Measurements from ENCODE around the gene DNAAF8.

DNAAF8 gene

GRCh38 chr16:4729876-4730275, 4.5 kb upstream of the DNAAF8 start:
- Histone ChIP-seq H3K27ac (no peak overlapping the region), H3K27me3 (no peaks in the 10 kb centered on the region), H3K4me1 (ENCODE audit: control insufficient read depth in 1 of 2, insufficient read depth in 1 of 2, low read depth in 1 of 2, low read length in 1 of 2) (peaks cover 12% of the 10 kb centered on the region in 2 experiments), H3K36me3 (peaks cover 13% of the 10 kb centered on the region), H3K4me3 (ENCODE audit: low read depth in 1 of 2, low read length in 1 of 2) (no peak overlapping the region), H3K9me3 (no peaks in the 10 kb centered on the region)
- no peak for TF ChIP-seq CTCF (IDR thresholded peaks at IDR 0.05)

GRCh38 chr16:4733211-4733742, 1.1 kb upstream of the DNAAF8 start:
- no peak for TF ChIP-seq CTCF (IDR thresholded peaks at IDR 0.05)
- Histone ChIP-seq H3K36me3 (no peaks in the 10 kb centered on the region), H3K27me3 (no peaks in the 10 kb centered on the region), H3K4me1 (ENCODE audit: control insufficient read depth in 1 of 2, insufficient read depth in 1 of 2, low read depth in 1 of 2, low read length in 1 of 2) (peaks cover 19% of the 10 kb centered on the region in 2 experiments), H3K9me3 (no peaks in the 10 kb centered on the region), H3K4me3 (ENCODE audit: low read depth in 1 of 2, low read length in 1 of 2) (peak overlapping the region; percentile 82 to 97), H3K27ac (no peak overlapping the region)

GRCh38 chr16:4733747-4734062, 632 bp upstream of the DNAAF8 start:
- TF ChIP-seq CTCF (IDR thresholded peaks at IDR 0.05) = no peak
- Histone ChIP-seq H3K27me3 (no peaks in the 10 kb centered on the region), H3K27ac (peak overlapping the region; percentile 76), H3K9me3 (no peaks in the 10 kb centered on the region), H3K4me1 (ENCODE audit: control insufficient read depth in 1 of 2, insufficient read depth in 1 of 2, low read depth in 1 of 2, low read length in 1 of 2) (peaks cover 19% of the 10 kb centered on the region in 2 experiments), H3K4me3 (ENCODE audit: low read depth in 1 of 2, low read length in 1 of 2) (peak overlapping the region; percentile 82 to 97), H3K36me3 (no peaks in the 10 kb centered on the region)

- H3K4me1 ChIP-seq (ENCODE audit: control insufficient read depth in 1 of 2, insufficient read depth in 1 of 2, low read depth in 1 of 2, low read length in 1 of 2) = peaks cover 19% of the 10 kb centered on the region in 2 experiments
- no peaks in the 10 kb centered on the region for H3K36me3 ChIP-seq
- no peaks in the 10 kb centered on the region for H3K27me3 ChIP-seq
- H3K9me3 ChIP-seq = no peaks in the 10 kb centered on the region
- peak overlapping the region; percentile 76 for H3K27ac ChIP-seq
- no peak for TF ChIP-seq CTCF (IDR thresholded peaks at IDR 0.05)
- H3K4me3 ChIP-seq (ENCODE audit: low read depth in 1 of 2, low read length in 1 of 2) = peak overlapping the region; percentile 82 to 97
Observed at GRCh38 chr16:4734730-4735535, 596 bp downstream of the DNAAF8 start.

GRCh38 chr16:4736546-4736945, 2.2 kb downstream of the DNAAF8 start:
- Histone ChIP-seq H3K36me3 (no peaks in the 10 kb centered on the region), H3K4me1 (ENCODE audit: control insufficient read depth in 1 of 2, insufficient read depth in 1 of 2, low read depth in 1 of 2, low read length in 1 of 2) (peaks cover 19% of the 10 kb centered on the region in 2 experiments), H3K4me3 (ENCODE audit: low read depth in 1 of 2, low read length in 1 of 2) (no peak overlapping the region), H3K27ac (no peak overlapping the region), H3K27me3 (no peaks in the 10 kb centered on the region), H3K9me3 (no peaks in the 10 kb centered on the region)
- no peak for TF ChIP-seq CTCF (IDR thresholded peaks at IDR 0.05)
